GM21717 (cell line): ENCODE measurements around the gene SURF6.
"Not testable (repeated sequence)": the region's sequence is repeated elsewhere in the genome, so short reads cannot be mapped to it uniquely, and the experiment has no call there.

ENCODE experiments used
- ATAC-seq: cut with Tn5 transposase; IDR thresholded peaks from one replicate; pipeline ENCODE4 v1.9.1; 2021; ENCODE audit warnings: mild to moderate bottlenecking, moderate library complexity; ENCODE audit not compliant: unreplicated experiment

The SURF6 gene

DNA sequence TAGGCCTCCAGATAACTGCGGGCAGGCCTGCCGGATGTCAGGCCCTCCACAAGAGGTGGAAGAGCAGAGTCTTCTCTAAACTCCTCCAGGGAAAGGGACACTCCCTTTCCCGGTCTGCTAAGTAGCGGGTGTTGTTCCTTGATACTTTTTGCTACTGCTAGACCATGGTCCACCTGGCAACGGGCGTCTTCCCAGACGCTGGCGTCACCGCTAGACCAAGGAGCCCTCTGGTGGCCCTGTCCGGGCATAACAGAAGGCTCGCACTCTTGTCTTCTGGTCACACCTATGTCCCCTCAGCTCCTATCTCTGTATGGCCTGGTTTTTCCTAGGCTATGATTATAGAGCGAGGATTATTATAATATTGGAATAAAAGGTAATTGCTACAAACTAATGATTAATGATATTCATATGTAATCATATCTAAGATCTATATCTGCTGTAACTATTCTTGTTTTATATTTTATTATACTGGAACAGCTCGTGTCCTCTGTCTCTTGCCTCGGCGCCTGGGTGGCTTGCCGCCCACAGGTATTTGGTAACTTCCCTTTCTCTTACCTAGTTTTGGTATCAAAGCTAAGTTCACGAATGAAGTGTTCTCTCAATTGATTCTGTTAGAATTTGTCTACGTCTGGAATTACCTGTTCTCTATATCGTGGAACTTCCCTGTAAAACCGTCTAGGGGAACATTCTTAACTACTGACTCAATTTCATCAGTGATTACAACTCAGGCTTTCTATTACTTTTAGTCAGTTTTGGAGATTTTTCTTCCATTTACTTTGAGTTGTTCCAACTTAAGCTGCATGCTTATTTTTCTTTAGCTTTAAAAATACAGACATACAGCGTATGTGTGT is 6.5 kb downstream of the SURF6 start:
- not testable (repeated sequence) for ATAC-seq

GRCh38 chr9:133327834-133328484 is 8.0 kb downstream of the SURF6 start:
- ATAC-seq, result no peak

DNA sequence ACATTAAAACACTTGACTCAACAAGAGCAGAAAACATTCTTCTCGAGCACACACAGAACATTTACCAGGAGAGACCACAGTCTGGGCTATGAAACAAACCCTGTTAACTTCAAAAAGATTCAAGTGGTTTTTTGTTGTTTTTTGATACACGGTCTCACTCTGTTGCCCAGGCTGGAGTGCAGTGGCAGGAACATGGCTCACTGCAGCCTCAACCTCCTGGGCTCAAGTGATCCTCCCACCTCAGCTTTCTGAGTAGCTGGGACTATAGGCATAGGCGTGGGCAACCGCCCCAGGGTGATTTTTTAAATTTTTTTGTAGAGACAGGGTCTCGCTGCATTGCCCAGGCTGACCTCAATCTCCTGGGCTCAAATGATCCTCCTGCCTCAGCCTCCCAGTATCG is 9.0 kb downstream of the SURF6 start:
- not testable (repeated sequence) for ATAC-seq

- ATAC-seq, result no peak
Measured at GRCh38 chr9:133323991-133324703, 11.8 kb downstream of the SURF6 start.

DNA sequence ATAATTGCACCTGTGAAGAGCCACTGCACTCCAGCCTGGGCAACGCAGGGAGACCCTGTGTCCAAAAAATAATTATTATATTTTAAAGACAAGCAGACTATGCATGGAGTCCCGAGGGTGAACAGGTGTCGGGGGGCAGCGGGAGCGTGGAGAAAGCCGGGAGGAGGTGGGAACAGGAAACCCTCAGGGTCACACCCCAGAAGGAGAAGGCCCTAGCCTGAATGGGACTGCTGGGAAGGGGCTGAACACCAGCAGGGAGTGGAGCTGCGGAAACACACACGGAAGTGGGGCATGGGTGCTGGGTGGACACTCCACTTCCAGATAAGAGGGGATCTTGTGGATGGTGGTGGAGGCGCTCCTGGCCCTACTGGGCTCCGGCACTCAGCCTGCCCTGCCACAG is 12.8 kb downstream of the SURF6 start:
- no peak for ATAC-seq

DNA sequence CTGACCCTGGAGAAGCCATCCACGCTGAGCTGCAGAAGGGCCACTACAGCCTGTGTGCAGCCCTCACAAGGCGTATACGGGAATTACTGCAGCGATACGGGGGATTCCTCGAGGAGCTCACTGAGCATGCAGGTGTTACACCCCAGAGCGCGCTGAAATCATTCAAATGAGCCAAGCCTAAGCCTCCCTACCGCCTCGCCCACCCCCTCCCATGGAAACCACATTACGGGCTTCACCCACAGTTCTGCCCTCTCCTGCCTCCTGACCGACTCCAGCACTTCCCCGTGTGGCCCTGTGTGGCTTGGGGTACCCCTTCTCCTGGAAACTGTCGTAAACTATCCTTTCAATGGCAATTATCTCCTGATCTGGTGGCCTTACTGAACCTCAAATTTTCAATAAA is 13.3 kb downstream of the SURF6 start:
- ATAC-seq, result no peak

- no peak for ATAC-seq
Measured at GRCh38 chr9:133321411-133321935, 14.5 kb downstream of the SURF6 start.

GRCh38 chr9:133320421-133320881 is 15.5 kb downstream of the SURF6 start:
- no peak for ATAC-seq

DNA sequence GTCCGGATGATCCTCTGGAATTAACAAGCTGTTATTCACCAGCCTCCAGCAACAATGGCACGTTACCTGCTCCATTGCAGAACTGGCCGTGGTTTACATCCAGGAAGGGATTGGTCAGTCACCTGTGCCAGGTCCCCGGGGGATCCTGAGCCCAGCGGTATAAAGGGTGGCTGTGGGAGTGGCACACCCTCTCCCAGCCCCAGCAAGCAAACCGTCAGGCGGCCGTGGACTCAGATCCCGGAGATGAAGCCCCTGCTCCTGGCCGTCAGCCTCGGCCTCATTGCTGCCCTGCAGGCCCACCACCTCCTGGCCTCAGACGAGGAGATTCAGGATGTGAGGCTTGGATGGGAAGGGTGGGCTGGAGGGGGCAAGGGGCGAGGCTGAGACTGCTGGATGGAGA is 18.4 kb downstream of the SURF6 start:
- not testable (repeated sequence) for ATAC-seq

- ATAC-seq, result no peak
Measured at GRCh38 chr9:133315997-133316396, 20.0 kb downstream of the SURF6 start.

DNA sequence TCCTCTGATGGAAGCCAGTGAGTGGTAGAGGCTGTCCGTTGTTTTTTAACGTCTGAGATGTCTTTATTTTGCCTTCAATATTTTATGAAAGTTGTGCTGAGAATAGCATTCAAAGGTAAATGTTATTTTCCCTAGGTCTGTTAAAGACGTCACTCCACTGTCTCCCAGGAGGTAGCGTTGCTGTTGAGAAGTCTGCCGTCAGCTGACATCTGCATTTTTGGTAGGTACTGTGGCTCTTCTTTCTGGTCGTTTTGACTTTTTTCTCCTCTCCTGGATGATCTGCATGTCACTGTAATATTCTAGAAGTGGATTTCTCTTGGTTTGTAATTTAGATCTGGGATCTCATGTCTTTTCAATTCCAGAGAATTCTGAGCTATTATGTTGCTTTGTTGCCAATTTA is 26.4 kb downstream of the SURF6 start:
- ATAC-seq, result no peak

DNA sequence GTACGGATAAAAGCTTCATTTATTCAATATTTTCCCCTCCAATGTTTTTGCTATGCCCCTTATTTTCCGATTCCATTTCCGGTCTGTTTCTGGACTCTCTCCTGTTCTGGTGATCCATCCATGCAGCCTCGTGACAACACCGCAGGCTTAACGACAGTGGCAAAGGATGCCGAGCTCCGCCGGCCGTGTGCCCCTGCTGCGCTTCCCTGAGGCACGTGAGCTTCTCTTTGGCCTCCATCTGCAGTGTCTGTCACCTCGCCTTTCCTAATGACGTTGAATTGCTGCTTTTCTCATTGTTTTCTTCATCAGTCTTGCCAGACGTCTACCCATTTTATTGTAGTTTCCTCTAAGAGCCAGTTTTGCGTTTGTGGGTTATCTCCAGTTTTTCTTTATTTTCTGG is 28.7 kb downstream of the SURF6 start:
- no peak for ATAC-seq

- no peak for ATAC-seq
Measured at GRCh38 chr9:133306242-133307204, 29.5 kb downstream of the SURF6 start.

DNA sequence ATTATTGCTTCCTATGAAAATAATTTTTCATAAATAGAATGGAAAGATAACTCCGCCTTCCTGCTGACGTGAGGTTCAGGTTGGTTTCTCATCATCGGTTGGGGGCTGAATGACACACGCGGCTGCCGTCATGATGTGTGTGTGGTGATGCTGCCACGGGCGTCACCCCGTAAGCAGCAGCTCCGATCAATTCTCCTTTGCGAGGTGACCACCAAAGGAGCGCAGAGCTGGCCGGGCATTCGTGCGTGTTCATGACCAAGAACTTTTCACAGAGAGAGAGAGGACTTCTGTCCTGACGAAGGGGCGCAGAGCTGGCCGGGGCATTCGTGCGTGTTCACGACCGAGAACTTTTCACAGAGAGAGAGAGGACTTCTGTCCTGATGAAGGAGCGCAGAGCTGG is 30.3 kb downstream of the SURF6 start:
- no peak for ATAC-seq

GRCh38 chr9:133304477-133305377 is 31.3 kb downstream of the SURF6 start:
- ATAC-seq, result no peak

DNA sequence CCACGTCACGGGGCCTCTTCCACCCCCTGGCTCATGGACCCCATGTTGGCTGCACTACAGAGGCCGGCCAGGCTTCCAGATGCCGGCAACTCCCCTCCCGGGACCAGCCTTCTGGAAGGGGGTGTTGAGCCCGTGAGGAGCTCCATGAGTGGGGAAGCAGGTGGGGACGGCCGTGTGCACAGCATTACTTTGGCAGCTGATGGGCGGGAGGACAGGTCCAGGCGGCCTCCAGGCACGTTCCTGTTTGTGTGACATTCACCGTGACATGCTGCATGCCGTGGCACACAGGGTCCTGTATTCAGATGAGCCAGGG is 31.9 kb downstream of the SURF6 start:
- no peak for ATAC-seq

GRCh38 chr9:133303266-133304157 is 32.5 kb downstream of the SURF6 start:
- ATAC-seq, result no peak
